Measurements from ENCODE around the gene GSTM5.
"Not testable (repeated sequence)": the region's sequence is repeated elsewhere in the genome, so short reads cannot be mapped to it uniquely, and the experiment has no call there.

GRCh38 chr1:109697861-109698260 lies 14.2 kb upstream of the GSTM5 start:
- not testable (repeated sequence) for TF ChIP-seq POLR2A (IDR thresholded peaks at IDR 0.05; ENCODE audit: low read depth, low read length); CTCF (conservative IDR thresholded peaks at IDR 0.05; ENCODE audit: low read depth, low read length); RFX5 (IDR thresholded peaks at IDR 0.05; ENCODE audit: low read depth, low read length); CHD1 (IDR thresholded peaks at IDR 0.05; ENCODE audit: low read depth, low read length); MAZ (IDR thresholded peaks at IDR 0.05; ENCODE audit: borderline replicate concordance, low read depth, low read length); BHLHE40 (IDR thresholded peaks at IDR 0.05; ENCODE audit: low read depth, low read length)
